Stimulated activated effector memory CD8-positive, alpha-beta T cell treated with anti-CD3 and anti-CD28 coated beads, Interleukin-12 subunit alpha, Interleukin-12 subunit beta, amount 100 ng/mL, for 72 hours (primary cell): ENCODE results near the gene HPN.

ENCODE experiments used
- ATAC-seq: fragments of 150-1000 bp; cut with Tn5 transposase; 2 replicates; pipeline ENCODE4 v1.10.0; 2021
- DNase-seq, 2 donors: peaks; one replicate each; pipeline ENCODE4 v3.0.0; 2021 to 2022; ENCODE audit warnings: low spot score in 2 of 2
- H3K27ac Mint-ChIP-seq: one replicate; pipeline ENCODE4 v1.8.0; 2022; ENCODE audit warnings: mild to moderate bottlenecking, mixed read lengths
- H3K36me3 Mint-ChIP-seq: one replicate; pipeline ENCODE4 v1.8.0; 2022; ENCODE audit warnings: mild to moderate bottlenecking, mixed read lengths
- H3K4me1 Mint-ChIP-seq: one replicate; pipeline ENCODE4 v1.8.0; 2022; ENCODE audit warnings: mixed read lengths
- H3K4me3 Mint-ChIP-seq: one replicate; pipeline ENCODE4 v1.8.0; 2022; ENCODE audit warnings: mild to moderate bottlenecking, mixed read lengths
- H3K9me3 Mint-ChIP-seq: one replicate; pipeline ENCODE4 v1.8.0; 2022; ENCODE audit warnings: mixed read lengths

Gene HPN

GRCh38 chr19:35029737-35030256, 11.7 kb upstream of the HPN start:
- ATAC-seq (peak; percentile 1), DNase-seq (no peak)
- H3K36me3 Mint-ChIP-seq: peaks cover 39% of the 10 kb centered on the region
- no peaks in the 10 kb centered on the region for H3K9me3 Mint-ChIP-seq
- H3K4me1 Mint-ChIP-seq: peaks cover 16% of the 10 kb centered on the region
- peak overlapping the region; percentile 54 for H3K4me3 Mint-ChIP-seq
- no peak overlapping the region for H3K27ac Mint-ChIP-seq

GRCh38 chr19:35030257-35031071, 11.1 kb upstream of the HPN start, which contains the start of gene SCN1B:
Gene SCN1B (plus strand): TSS chr19:35030470. CDS start chr19:35030821, 351 bp downstream.
- no peaks in the 10 kb centered on the region for H3K9me3 Mint-ChIP-seq
- H3K36me3 Mint-ChIP-seq: peaks cover 33% of the 10 kb centered on the region
- DNase-seq: peak in 1 of 2 donors; percentile 51
- ATAC-seq: peak; percentile 83
- H3K4me3 Mint-ChIP-seq: peak within 1 kb of the TSS; percentile 54
- peaks cover 16% of the 10 kb centered on the region for H3K4me1 Mint-ChIP-seq
- H3K27ac Mint-ChIP-seq: peak within 1 kb of the TSS; percentile 2

- H3K36me3 Mint-ChIP-seq: peaks cover 24% of the 10 kb centered on the region
- H3K4me3 Mint-ChIP-seq: peak overlapping the region; percentile 54
- DNase-seq: no peak
- peaks cover 16% of the 10 kb centered on the region for H3K4me1 Mint-ChIP-seq
- no peaks in the 10 kb centered on the region for H3K9me3 Mint-ChIP-seq
- H3K27ac Mint-ChIP-seq: peak overlapping the region; percentile 2
- no peak for ATAC-seq
Measured at GRCh38 chr19:35031072-35031881, 10.2 kb upstream of the HPN start.

- ATAC-seq (no peak), DNase-seq (no peak)
- Mint-ChIP-seq H3K4me3 (no peak overlapping the region), H3K9me3 (no peaks in the 10 kb centered on the region), H3K4me1 (peaks cover 16% of the 10 kb centered on the region), H3K27ac (no peak overlapping the region), H3K36me3 (peaks cover 14% of the 10 kb centered on the region)
Measured at GRCh38 chr19:35032356-35032865, 9.1 kb upstream of the HPN start.

GRCh38 chr19:35033067-35034004, 8.2 kb upstream of the HPN start:
- Mint-ChIP-seq H3K9me3 (no peaks in the 10 kb centered on the region), H3K36me3 (peaks cover 9% of the 10 kb centered on the region), H3K27ac (no peak overlapping the region), H3K4me3 (no peak overlapping the region), H3K4me1 (peaks cover 10% of the 10 kb centered on the region)
- no peak for DNase-seq
- ATAC-seq: no peak

- Mint-ChIP-seq H3K4me1 (peaks cover 8% of the 10 kb centered on the region), H3K9me3 (no peaks in the 10 kb centered on the region), H3K27ac (no peak overlapping the region), H3K4me3 (no peak overlapping the region), H3K36me3 (peaks cover 8% of the 10 kb centered on the region)
- no peak for DNase-seq
- ATAC-seq: no peak
Measured at GRCh38 chr19:35034005-35034502, 7.5 kb upstream of the HPN start.

- Mint-ChIP-seq H3K4me1 (peaks cover 8% of the 10 kb centered on the region), H3K9me3 (no peaks in the 10 kb centered on the region), H3K27ac (no peak overlapping the region), H3K36me3 (peaks cover 8% of the 10 kb centered on the region), H3K4me3 (no peak overlapping the region)
- no peak for DNase-seq
- no peak for ATAC-seq
Measured at GRCh38 chr19:35034588-35035382, 6.7 kb upstream of the HPN start.

- DNase-seq (no peak), ATAC-seq (no peak)
- H3K4me1 Mint-ChIP-seq: peaks cover 25% of the 10 kb centered on the region
- H3K9me3 Mint-ChIP-seq: no peaks in the 10 kb centered on the region
- H3K4me3 Mint-ChIP-seq: no peak overlapping the region
- H3K36me3 Mint-ChIP-seq: peaks cover 8% of the 10 kb centered on the region
- H3K27ac Mint-ChIP-seq: peak overlapping the region; percentile 23
Measured at GRCh38 chr19:35037716-35038622, 3.6 kb upstream of the HPN start.

- Mint-ChIP-seq H3K9me3 (no peaks in the 10 kb centered on the region), H3K36me3 (peaks cover 2% of the 10 kb centered on the region), H3K4me3 (no peak overlapping the region), H3K27ac (peak overlapping the region; percentile 23), H3K4me1 (peaks cover 26% of the 10 kb centered on the region)
- DNase-seq (no peak), ATAC-seq (peak; percentile 5)
Measured at GRCh38 chr19:35038623-35039512, 2.7 kb upstream of the HPN start.

- Mint-ChIP-seq H3K27ac (peak overlapping the region; percentile 89), H3K4me1 (peaks cover 39% of the 10 kb centered on the region), H3K4me3 (peak overlapping the region; percentile 59), H3K9me3 (no peaks in the 10 kb centered on the region), H3K36me3 (no peaks in the 10 kb centered on the region)
- no peak for DNase-seq
- peak; percentile 9 for ATAC-seq
Measured at GRCh38 chr19:35039881-35040825, 1.4 kb upstream of the HPN start.

GRCh38 chr19:35040826-35041547, 534 bp upstream of the HPN start:
- H3K36me3 Mint-ChIP-seq: no peaks in the 10 kb centered on the region
- DNase-seq (no peak), ATAC-seq (peak; percentile 22)
- peaks cover 47% of the 10 kb centered on the region for H3K4me1 Mint-ChIP-seq
- H3K27ac Mint-ChIP-seq: peak overlapping the region; percentile 89
- peak overlapping the region; percentile 59 for H3K4me3 Mint-ChIP-seq
- no peaks in the 10 kb centered on the region for H3K9me3 Mint-ChIP-seq
